Keratinocyte (primary cell): ENCODE measurements around the gene SHC1.

ENCODE experiments used
- CTCF ChIP-seq, 3 experiments: IDR thresholded peaks in 1 of 3; conservative IDR thresholded peaks in 1 of 3; optimal IDR thresholded peaks in 1 of 3; 2 replicates in 2 of 3; 3 replicates in 1 of 3; pipeline versions ENCODE3 to v1.5.1; 2011; ENCODE audit warnings: low read length in 3 of 3, mild to moderate bottlenecking in 3 of 3, moderate library complexity in 2 of 3, control low read depth in 1 of 3, inconsistent platforms in 1 of 3; ENCODE audit not compliant: insufficient read depth in 2 of 3; ENCODE audit errors: extremely low read depth in 1 of 3
- EZH2 ChIP-seq: IDR thresholded peaks from one replicate; pipeline ENCODE4 v1.6.1; 2012; ENCODE audit warnings: inconsistent platforms, mild to moderate bottlenecking, low read length, moderate library complexity

GRCh38 chr1:155017946-155018316 is 47.4 kb upstream of the SHC1 start:
- no peak for TF ChIP-seq CTCF (optimal IDR thresholded peaks at IDR 0.05 in 1 of 3, IDR thresholded peaks at IDR 0.05 in 1 of 3, conservative IDR thresholded peaks at IDR 0.05 in 1 of 3; ENCODE audit: extremely low read depth in 1 of 3, insufficient read depth in 2 of 3, low read length in 3 of 3)
- TF ChIP-seq EZH2 = no peak
